Liver (tissue), 9 donors: Measurements from ENCODE around the gene MTA2. TPM values are rescaled to one million over a fixed set of nuclear protein-coding genes. Genes with fewer than 3 reads are reported as not detected.

Experiments
- DNase-seq: peaks from one replicate; pipeline ENCODE4 v3.0.0-alpha.2; 2017; ENCODE audit warnings: low spot score
- H3K27ac ChIP-seq, 2 donors: one replicate each; pipeline ENCODE4 v1.7.0; 2013; ENCODE audit warnings: inconsistent platforms in 2 of 2, low read length in 2 of 2, control low read depth in 1 of 2, low read depth in 1 of 2, mild to moderate bottlenecking in 1 of 2
- H3K27me3 ChIP-seq, 4 donors: one replicate each; pipeline versions ENCODE4 v1.6.1 to v1.7.0; 2013; ENCODE audit warnings: low read length in 3 of 4, inconsistent platforms in 1 of 4, mild to moderate bottlenecking in 1 of 4, moderate library complexity in 1 of 4; ENCODE audit not compliant: control insufficient read depth in 4 of 4, insufficient read depth in 4 of 4
- H3K36me3 ChIP-seq, 4 donors: one replicate each; pipeline versions ENCODE4 v1.6.1 to v1.7.0; 2013; ENCODE audit warnings: low read length in 3 of 4, mild to moderate bottlenecking in 3 of 4, low read depth in 1 of 4, moderate library complexity in 1 of 4; ENCODE audit not compliant: control insufficient read depth in 4 of 4, insufficient read depth in 3 of 4
- H3K4me1 ChIP-seq, 4 donors: one replicate each; pipeline versions ENCODE4 v1.6.1 to v1.7.0; 2013; ENCODE audit warnings: low read length in 3 of 4, mild to moderate bottlenecking in 3 of 4, moderate library complexity in 1 of 4; ENCODE audit not compliant: control insufficient read depth in 4 of 4, insufficient read depth in 4 of 4
- H3K4me3 ChIP-seq, 3 donors: one replicate each; pipeline versions ENCODE4 v1.6.1 to v1.7.0; 2013; ENCODE audit warnings: low read length in 3 of 3, control low read depth in 1 of 3, low read depth in 1 of 3, mild to moderate bottlenecking in 1 of 3
- H3K9ac ChIP-seq, 2 donors: one replicate each; pipeline ENCODE4 v1.7.0; 2013; ENCODE audit warnings: low read length in 2 of 2, mild to moderate bottlenecking in 2 of 2, moderate library complexity in 2 of 2, control low read depth in 1 of 2, low read depth in 1 of 2
- H3K9me3 ChIP-seq, 4 donors: one replicate each; pipeline versions ENCODE4 v1.6.1 to v1.7.0; 2013; ENCODE audit warnings: low read length in 3 of 4; ENCODE audit not compliant: control insufficient read depth in 4 of 4
- ATF3 ChIP-seq: IDR thresholded peaks from 2 replicates; pipeline ENCODE4 v1.6.1; 2016; ENCODE audit warnings: antibody characterized with exemption
- CTCF ChIP-seq: fragments of 150-350 bp; IDR thresholded peaks from 2 replicates; pipeline ENCODE4 v1.5.1; 2017; ENCODE audit warnings: improper control_type of control experiment, low read depth, low read length; ENCODE audit not compliant: missing input control
- EGR1 ChIP-seq, 2 donors: IDR thresholded peaks; 2 replicates each; pipeline ENCODE4 v1.6.1; 2016 to 2018; ENCODE audit warnings: antibody characterized with exemption in 2 of 2, low read depth in 2 of 2
- FOXA2 ChIP-seq: IDR thresholded peaks from 2 replicates; pipeline ENCODE4 v1.6.1; 2016; ENCODE audit warnings: antibody characterized with exemption
- GABPA ChIP-seq, 2 donors: IDR thresholded peaks in 1 of 2; conservative IDR thresholded peaks in 1 of 2; 2 replicates each; pipeline ENCODE4 v1.6.1; 2016; ENCODE audit warnings: antibody characterized with exemption in 2 of 2, mild to moderate bottlenecking in 1 of 2, moderate library complexity in 1 of 2
- HNF4A ChIP-seq, 2 donors: conservative IDR thresholded peaks; 2 replicates each; pipeline ENCODE4 v1.6.1; 2016; ENCODE audit warnings: antibody characterized with exemption in 2 of 2, mild to moderate bottlenecking in 2 of 2
- HNF4G ChIP-seq: IDR thresholded peaks from 2 replicates; pipeline ENCODE4 v1.6.1; 2016; ENCODE audit warnings: antibody characterized with exemption
- JUND ChIP-seq, 2 donors: IDR thresholded peaks; 2 replicates each; pipeline ENCODE4 v1.6.1; 2016; ENCODE audit warnings: antibody characterized with exemption in 2 of 2
- NR2F2 ChIP-seq: IDR thresholded peaks from 2 replicates; pipeline ENCODE4 v1.6.1; 2016; ENCODE audit warnings: antibody characterized with exemption
- RAD21 ChIP-seq, 2 donors: IDR thresholded peaks; 2 replicates each; pipeline ENCODE4 v1.6.1; 2016; ENCODE audit warnings: antibody characterized with exemption in 2 of 2, mild to moderate bottlenecking in 2 of 2
- REST ChIP-seq: IDR thresholded peaks from 2 replicates; pipeline ENCODE4 v1.6.1; 2016; ENCODE audit warnings: antibody characterized with exemption, mild to moderate bottlenecking
- RXRA ChIP-seq, 2 donors: IDR thresholded peaks; 2 replicates each; pipeline ENCODE4 v1.6.1; 2017 to 2018; ENCODE audit warnings: antibody characterized with exemption in 2 of 2, mild to moderate bottlenecking in 1 of 2
- SP1 ChIP-seq: IDR thresholded peaks from 2 replicates; pipeline ENCODE4 v1.6.1; 2018; ENCODE audit warnings: antibody characterized with exemption, mild to moderate bottlenecking
- TAF1 ChIP-seq: conservative IDR thresholded peaks from 2 replicates; pipeline ENCODE4 v1.6.1; 2016; ENCODE audit warnings: antibody characterized with exemption, mild to moderate bottlenecking
- ZBTB33 ChIP-seq: IDR thresholded peaks from 2 replicates; pipeline ENCODE4 v1.6.1; 2016; ENCODE audit warnings: antibody characterized with exemption
- WGBS: extraction: QIAGEN DNeasy Blood & Tissue Kit; methylation state at CpG from one replicate; pipeline ENCODE4 v1.1.7; 2013; 5-methylcytosine and 5-hydroxymethylcytosine counted together
- polyA plus RNA-seq, 2 donors: library from polyadenylated mRNA; stranded (reverse) in 1 of 2; unstranded in 1 of 2; fragments of 200-250 nt in 1 of 2; fragments of >200 nt in 1 of 2; fragmentation: Nextera tagmentation in 1 of 2; extraction: Ambion mirVana in 1 of 2; gene quantifications; one replicate each; pipeline versions ENCODE4 v1.2.1 to v1.2.3, GENCODE V29; 2013 to 2015
- total RNA-seq, 2 donors: library from RNA; depleted of rRNA; stranded (reverse); fragments of >200 nt; gene quantifications; one replicate each; pipeline ENCODE4 v1.2.3, GENCODE V29; 2014
- donor health status: healthy.
- donor health status: healthy.
- donor health status: healthy.
- donor health status: healthy.
- donor health status: healthy.

MTA2 gene
- total and polyA plus RNA-seq, 4 donors: 4.4 to 55.3 (median 32.3) TPM

GRCh38 chr11:62603072-62603408, 1.4 kb upstream of the MTA2 start (continued):
- TF ChIP-seq CTCF (no peak), ZBTB33 (no peak), RAD21 (IDR thresholded peaks at IDR 0.05) (no peak), GABPA (IDR thresholded peaks at IDR 0.05 in 1 of 2, conservative IDR thresholded peaks at IDR 0.05 in 1 of 2) (no peak), NR2F2 (no peak)

GRCh38 chr11:62602141-62603071, 741 bp upstream of the MTA2 start:
- TF ChIP-seq EGR1 (IDR thresholded peaks at IDR 0.05; ENCODE audit: low read depth in 2 of 2): no peak
- TF ChIP-seq HNF4A (conservative IDR thresholded peaks at IDR 0.05): no peak
- peak; percentile 2 for TF ChIP-seq NR2F2
- no peak for TF ChIP-seq HNF4G
- no peak for TF ChIP-seq TAF1
- TF ChIP-seq RXRA (IDR thresholded peaks at IDR 0.05): no peak
- TF ChIP-seq ZBTB33: no peak
- peak; percentile 38 for TF ChIP-seq SP1
- no peak for TF ChIP-seq FOXA2
- TF ChIP-seq GABPA (IDR thresholded peaks at IDR 0.05 in 1 of 2, conservative IDR thresholded peaks at IDR 0.05 in 1 of 2): no peak
- no peak for TF ChIP-seq REST
- TF ChIP-seq ATF3: no peak
- TF ChIP-seq JUND (IDR thresholded peaks at IDR 0.05): no peak
- Histone ChIP-seq H3K4me1 (peaks cover 10 to 45% (median 30%) of the 10 kb centered on the region in 4 donors), H3K9me3 (no peaks in the 10 kb centered on the region), H3K36me3 (peaks cover 2 to 19% (median 13%) of the 10 kb centered on the region in 4 donors), H3K4me3 (peak overlapping the region; percentile 42 to 58 (median 48)), H3K9ac (no peak overlapping the region), H3K27me3 (no peaks in the 10 kb centered on the region), H3K27ac (peak overlapping the region; percentile 89 to 90)
- peak; percentile 69 for DNase-seq
- 29% methylated on average over 96 of the region's 96 CpGs for WGBS
